ENCODE measurements around the gene LPAR1. TPM values are rescaled to one million over a fixed set of nuclear protein-coding genes. Genes with fewer than 3 reads are reported as not detected.

The LPAR1 gene
- total RNA-seq, 1 donor from 2014 or later = 0.56 TPM

- H3K27me3 Mint-ChIP-seq (ENCODE audit: unreplicated experiment) = no peaks in the 10 kb centered on the region
- peaks cover 6% of the 10 kb centered on the region for H3K9me3 Mint-ChIP-seq (ENCODE audit: unreplicated experiment)
- no peak overlapping the region for H3K4me3 Mint-ChIP-seq (ENCODE audit: unreplicated experiment)
- H3K36me3 Mint-ChIP-seq (ENCODE audit: unreplicated experiment) = no peaks in the 10 kb centered on the region
- TF ChIP-seq, protein P1, sequence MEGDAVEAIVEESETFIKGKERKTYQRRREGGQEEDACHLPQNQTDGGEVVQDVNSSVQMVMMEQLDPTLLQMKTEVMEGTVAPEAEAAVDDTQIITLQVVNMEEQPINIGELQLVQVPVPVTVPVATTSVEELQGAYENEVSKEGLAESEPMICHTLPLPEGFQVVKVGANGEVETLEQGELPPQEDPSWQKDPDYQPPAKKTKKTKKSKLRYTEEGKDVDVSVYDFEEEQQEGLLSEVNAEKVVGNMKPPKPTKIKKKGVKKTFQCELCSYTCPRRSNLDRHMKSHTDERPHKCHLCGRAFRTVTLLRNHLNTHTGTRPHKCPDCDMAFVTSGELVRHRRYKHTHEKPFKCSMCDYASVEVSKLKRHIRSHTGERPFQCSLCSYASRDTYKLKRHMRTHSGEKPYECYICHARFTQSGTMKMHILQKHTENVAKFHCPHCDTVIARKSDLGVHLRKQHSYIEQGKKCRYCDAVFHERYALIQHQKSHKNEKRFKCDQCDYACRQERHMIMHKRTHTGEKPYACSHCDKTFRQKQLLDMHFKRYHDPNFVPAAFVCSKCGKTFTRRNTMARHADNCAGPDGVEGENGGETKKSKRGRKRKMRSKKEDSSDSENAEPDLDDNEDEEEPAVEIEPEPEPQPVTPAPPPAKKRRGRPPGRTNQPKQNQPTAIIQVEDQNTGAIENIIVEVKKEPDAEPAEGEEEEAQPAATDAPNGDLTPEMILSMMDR (IDR thresholded peaks at IDR 0.05; ENCODE audit: partially characterized antibody, unreplicated experiment) = no peak
- DNase-seq = no peak
- H3K4me1 Mint-ChIP-seq (ENCODE audit: low read depth, unreplicated experiment) = no peaks in the 10 kb centered on the region
- H3K27ac Mint-ChIP-seq (ENCODE audit: unreplicated experiment) = no peak overlapping the region
These were observed 89.2 kb downstream of the LPAR1 start for GRCh38 chr9:110949081-110949480.

GRCh38 chr9:110947491-110948044 lies 90.7 kb downstream of the LPAR1 start:
- Mint-ChIP-seq H3K4me3 (ENCODE audit: unreplicated experiment) (no peak overlapping the region), H3K27ac (ENCODE audit: unreplicated experiment) (no peak overlapping the region), H3K4me1 (ENCODE audit: low read depth, unreplicated experiment) (no peaks in the 10 kb centered on the region), H3K36me3 (ENCODE audit: unreplicated experiment) (no peaks in the 10 kb centered on the region), H3K27me3 (ENCODE audit: unreplicated experiment) (no peaks in the 10 kb centered on the region), H3K9me3 (ENCODE audit: unreplicated experiment) (peaks cover under 1% of the 10 kb centered on the region)
- TF ChIP-seq, protein P1 (IDR thresholded peaks at IDR 0.05; ENCODE audit: partially characterized antibody, unreplicated experiment) = no peak
- no peak for DNase-seq

DNA sequence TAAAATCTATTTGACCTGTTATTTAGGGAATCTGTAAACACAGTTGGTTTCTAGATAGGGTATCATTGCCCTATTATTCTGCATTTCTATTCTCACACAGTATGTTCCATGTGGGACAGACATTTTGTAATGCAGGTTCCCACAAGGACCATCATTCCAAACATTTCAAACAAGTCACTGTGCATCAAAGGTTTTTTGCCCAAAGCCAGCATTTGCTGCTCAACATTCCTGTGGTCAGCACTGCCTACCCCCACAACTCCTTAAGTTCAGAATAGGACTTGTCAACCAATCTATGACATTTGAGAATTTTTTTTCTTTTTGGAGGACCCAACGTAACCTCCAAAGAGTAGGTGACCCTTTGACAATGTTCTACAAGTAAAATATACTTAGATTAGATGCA lies 95.7 kb downstream of the LPAR1 start:
- Mint-ChIP-seq H3K27ac (ENCODE audit: unreplicated experiment) (no peak overlapping the region), H3K9me3 (ENCODE audit: unreplicated experiment) (no peaks in the 10 kb centered on the region)
- TF ChIP-seq, protein P1 (IDR thresholded peaks at IDR 0.05; ENCODE audit: partially characterized antibody, unreplicated experiment) = no peak

DNA sequence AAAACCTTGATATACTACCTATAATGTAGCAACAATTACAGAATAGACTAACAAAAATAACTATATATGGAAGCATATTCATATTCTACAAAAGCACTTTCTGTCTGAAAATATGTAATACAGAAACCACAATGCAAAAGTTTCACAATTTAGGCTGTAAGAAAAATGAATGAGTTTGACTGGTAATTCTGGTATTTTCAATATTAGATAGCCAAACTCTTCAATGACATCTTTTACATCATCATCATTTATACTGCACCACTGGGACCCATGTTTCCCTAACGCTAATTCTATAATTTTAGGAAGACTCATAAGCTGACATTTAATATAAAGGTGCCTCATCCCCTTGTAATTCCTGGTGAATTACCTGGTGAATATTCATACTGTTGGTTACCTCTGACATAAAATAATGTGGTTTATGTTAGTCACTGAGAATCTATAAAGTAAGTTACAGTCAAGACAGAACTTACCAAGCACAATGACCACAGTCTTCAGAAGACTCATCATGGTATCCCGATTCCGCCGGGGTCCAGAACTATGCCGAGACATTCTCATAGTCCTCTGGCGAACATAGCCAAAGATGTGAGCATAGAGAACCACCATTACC lies 97.2 kb downstream of the LPAR1 start:
- Mint-ChIP-seq H3K4me1 (ENCODE audit: low read depth, unreplicated experiment) (no peaks in the 10 kb centered on the region), H3K36me3 (ENCODE audit: unreplicated experiment) (no peaks in the 10 kb centered on the region), H3K4me3 (ENCODE audit: unreplicated experiment) (no peak overlapping the region), H3K27ac (ENCODE audit: unreplicated experiment) (no peak overlapping the region), H3K9me3 (ENCODE audit: unreplicated experiment) (no peaks in the 10 kb centered on the region), H3K27me3 (ENCODE audit: unreplicated experiment) (no peaks in the 10 kb centered on the region)
- DNase-seq = no peak
- TF ChIP-seq, protein P1 (IDR thresholded peaks at IDR 0.05; ENCODE audit: partially characterized antibody, unreplicated experiment) = no peak

More for the DNA sequence above, 95.7 kb downstream of the LPAR1 start:
- H3K36me3 Mint-ChIP-seq (ENCODE audit: unreplicated experiment) = no peaks in the 10 kb centered on the region
- no peak for DNase-seq
- no peaks in the 10 kb centered on the region for H3K27me3 Mint-ChIP-seq (ENCODE audit: unreplicated experiment)
- no peak overlapping the region for H3K4me3 Mint-ChIP-seq (ENCODE audit: unreplicated experiment)
- no peaks in the 10 kb centered on the region for H3K4me1 Mint-ChIP-seq (ENCODE audit: low read depth, unreplicated experiment)

DNA sequence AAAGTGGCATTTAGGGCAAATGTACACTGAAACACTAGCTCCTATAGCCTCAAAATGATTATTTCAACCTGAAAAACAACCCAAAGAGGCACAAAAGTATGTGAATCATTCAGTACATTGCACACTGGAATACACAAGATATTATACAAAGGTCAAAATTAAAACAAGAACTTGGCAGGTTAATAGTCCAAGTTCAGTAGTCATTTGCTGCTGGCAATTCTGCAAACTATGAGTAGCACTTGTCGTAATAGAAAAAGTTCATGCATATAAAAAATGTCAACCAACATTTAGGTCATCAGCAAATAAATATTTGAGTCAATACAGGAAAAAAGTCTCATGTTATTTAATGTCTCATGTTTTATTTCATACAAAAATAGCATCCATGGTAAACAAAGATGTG lies 98.7 kb downstream of the LPAR1 start:
- no peak for DNase-seq
- H3K27ac Mint-ChIP-seq (ENCODE audit: unreplicated experiment) = no peak overlapping the region
- H3K36me3 Mint-ChIP-seq (ENCODE audit: unreplicated experiment) = no peaks in the 10 kb centered on the region
- TF ChIP-seq, protein P1 (IDR thresholded peaks at IDR 0.05; ENCODE audit: partially characterized antibody, unreplicated experiment) = no peak
- no peaks in the 10 kb centered on the region for H3K27me3 Mint-ChIP-seq (ENCODE audit: unreplicated experiment)
- H3K4me1 Mint-ChIP-seq (ENCODE audit: low read depth, unreplicated experiment) = no peaks in the 10 kb centered on the region
- no peak overlapping the region for H3K4me3 Mint-ChIP-seq (ENCODE audit: unreplicated experiment)
- H3K9me3 Mint-ChIP-seq (ENCODE audit: unreplicated experiment) = no peaks in the 10 kb centered on the region
